GM12873 (cell line): ENCODE data around the gene YEATS2.

Source experiments
- TF ChIP-seq, protein P1 (sequence below): IDR thresholded peaks from 2 replicates; pipeline ENCODE4 v1.5.1; 2012; ENCODE audit warnings: low read depth, mild to moderate bottlenecking, moderate library complexity, low read length, control low read depth; ENCODE audit not compliant: insufficient read depth; ENCODE audit errors: missing control alignments

YEATS2 gene

GRCh38 chr3:183816681-183817510 lies 119.3 kb downstream of the YEATS2 start:
- TF ChIP-seq, protein P1, sequence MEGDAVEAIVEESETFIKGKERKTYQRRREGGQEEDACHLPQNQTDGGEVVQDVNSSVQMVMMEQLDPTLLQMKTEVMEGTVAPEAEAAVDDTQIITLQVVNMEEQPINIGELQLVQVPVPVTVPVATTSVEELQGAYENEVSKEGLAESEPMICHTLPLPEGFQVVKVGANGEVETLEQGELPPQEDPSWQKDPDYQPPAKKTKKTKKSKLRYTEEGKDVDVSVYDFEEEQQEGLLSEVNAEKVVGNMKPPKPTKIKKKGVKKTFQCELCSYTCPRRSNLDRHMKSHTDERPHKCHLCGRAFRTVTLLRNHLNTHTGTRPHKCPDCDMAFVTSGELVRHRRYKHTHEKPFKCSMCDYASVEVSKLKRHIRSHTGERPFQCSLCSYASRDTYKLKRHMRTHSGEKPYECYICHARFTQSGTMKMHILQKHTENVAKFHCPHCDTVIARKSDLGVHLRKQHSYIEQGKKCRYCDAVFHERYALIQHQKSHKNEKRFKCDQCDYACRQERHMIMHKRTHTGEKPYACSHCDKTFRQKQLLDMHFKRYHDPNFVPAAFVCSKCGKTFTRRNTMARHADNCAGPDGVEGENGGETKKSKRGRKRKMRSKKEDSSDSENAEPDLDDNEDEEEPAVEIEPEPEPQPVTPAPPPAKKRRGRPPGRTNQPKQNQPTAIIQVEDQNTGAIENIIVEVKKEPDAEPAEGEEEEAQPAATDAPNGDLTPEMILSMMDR, result no peak

DNA sequence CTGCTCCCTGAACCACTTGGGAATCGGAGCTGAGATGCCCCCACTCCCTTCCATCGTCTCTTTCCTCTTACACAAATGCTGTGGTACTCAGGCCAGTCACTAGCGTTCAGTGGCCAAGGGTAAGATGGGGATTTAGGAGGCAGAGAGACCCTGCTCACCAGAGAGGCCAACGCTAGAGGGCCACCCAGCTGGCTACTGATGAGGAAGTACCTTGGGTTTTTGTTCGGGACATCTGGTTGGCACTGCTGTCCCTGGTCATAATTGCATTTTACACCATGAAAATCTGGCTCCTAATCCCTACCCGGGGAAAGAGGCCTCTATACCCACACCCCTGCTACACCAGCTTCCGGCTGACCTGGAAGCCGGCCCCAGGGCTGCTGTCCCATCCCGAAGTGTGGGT lies 120.0 kb downstream of the YEATS2 start:
- TF ChIP-seq, protein P1, result no peak

DNA sequence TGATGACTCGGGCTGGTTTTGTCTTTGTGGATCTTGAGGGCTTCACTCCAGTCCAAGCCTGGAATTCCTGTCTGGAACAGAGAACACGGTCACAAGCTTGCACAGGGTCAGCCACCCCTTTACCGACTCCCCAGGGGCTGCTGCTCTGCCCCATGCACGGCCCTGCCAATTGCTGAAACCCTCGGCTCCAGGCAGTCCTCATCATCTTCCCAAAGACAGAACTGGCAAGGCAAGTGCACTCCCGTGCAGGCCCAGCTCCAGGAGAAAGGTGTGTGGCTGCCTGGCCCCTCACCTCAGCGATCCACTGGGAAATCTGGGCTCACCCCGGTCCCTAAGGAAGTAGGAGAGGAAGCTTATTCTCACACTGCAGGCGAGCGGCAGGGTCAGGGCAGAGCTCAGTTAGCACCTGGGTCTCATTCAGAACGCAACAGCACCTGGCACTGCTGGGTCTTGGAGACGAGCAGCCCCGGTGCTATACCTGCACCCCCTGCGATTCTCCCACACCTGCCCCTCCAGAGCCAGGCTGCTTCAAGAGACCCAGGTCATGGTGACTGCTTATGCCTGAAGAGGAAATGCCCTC lies 120.5 kb downstream of the YEATS2 start:
- TF ChIP-seq, protein P1, result no peak

- TF ChIP-seq, protein P1, result no peak
Observed at GRCh38 chr3:183818706-183819624, 121.4 kb downstream of the YEATS2 start.

DNA sequence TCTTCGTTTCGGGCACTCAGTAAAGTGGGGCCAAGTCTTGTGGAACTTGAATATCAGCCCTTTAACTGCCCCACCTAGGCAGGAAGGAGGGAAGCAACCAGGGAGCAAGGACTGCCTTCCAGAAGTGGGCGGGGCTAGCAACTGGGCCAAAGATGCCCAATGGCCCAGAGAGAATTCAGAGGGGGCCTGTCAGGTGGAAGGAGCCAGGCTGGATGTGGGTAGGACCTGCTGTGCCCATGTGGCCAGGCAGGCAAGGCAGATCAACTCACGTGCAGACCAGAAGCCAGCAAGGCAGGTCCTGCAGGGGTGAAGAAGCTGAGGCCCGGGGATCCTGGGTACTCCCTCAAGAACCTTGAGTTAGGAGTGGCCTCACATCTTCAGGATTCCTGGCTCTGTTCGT lies 122.2 kb downstream of the YEATS2 start:
- TF ChIP-seq, protein P1, result no peak

GRCh38 chr3:183822631-183823030 lies 125.0 kb downstream of the YEATS2 start:
- TF ChIP-seq, protein P1, result no peak

DNA sequence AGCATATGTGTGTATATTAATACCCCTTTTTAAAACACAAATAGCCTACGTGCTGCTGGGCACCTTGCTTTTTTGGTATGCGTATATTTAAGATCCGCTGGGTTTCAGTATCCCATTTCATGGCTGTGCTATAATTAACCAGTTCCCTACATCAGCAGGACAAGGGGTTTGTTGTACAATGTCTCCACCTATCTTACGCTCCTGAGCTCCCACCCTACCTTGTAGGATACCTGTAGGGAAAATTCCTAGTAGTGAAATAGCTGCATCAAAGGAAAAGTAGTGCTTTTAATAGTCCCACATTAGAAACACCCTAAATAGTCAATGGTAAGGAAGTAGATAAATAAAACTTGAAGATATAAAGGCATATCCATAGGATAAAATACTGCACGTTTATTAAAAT lies 126.4 kb downstream of the YEATS2 start:
- TF ChIP-seq, protein P1, result no peak
